Measurements from ENCODE around the gene MYLK2. TPM values are rescaled to one million over a fixed set of nuclear protein-coding genes. Genes with fewer than 3 reads are reported as not detected.

Gene MYLK2
- total RNA-seq, 2 donors from 2014 or later = 0.12 TPM; not detected in 1

DNA sequence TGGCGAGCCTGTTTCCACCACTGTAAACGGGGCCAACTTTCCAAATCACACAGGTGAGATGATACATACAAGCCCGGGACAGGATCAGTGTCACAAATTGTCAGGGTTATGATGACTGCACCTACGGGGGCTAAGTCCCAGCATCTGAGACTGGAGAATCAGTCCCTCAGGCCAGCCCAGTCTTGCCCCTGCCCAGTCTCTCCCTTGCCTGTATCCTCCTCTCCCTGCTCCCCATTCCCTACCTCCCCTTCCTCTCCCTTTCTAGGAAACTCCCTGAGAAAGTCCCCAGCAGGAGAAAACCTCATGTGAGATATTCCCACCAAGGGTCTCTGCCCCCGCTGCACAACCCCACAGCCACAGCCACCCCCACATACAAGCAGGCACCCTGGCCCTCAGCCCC lies 24.7 kb downstream of the MYLK2 start:
- no peaks in the 10 kb centered on the region for H3K9me3 ChIP-seq
- peak overlapping the region; percentile 63 to 74 for H3K27ac ChIP-seq
- TF ChIP-seq, protein P1, sequence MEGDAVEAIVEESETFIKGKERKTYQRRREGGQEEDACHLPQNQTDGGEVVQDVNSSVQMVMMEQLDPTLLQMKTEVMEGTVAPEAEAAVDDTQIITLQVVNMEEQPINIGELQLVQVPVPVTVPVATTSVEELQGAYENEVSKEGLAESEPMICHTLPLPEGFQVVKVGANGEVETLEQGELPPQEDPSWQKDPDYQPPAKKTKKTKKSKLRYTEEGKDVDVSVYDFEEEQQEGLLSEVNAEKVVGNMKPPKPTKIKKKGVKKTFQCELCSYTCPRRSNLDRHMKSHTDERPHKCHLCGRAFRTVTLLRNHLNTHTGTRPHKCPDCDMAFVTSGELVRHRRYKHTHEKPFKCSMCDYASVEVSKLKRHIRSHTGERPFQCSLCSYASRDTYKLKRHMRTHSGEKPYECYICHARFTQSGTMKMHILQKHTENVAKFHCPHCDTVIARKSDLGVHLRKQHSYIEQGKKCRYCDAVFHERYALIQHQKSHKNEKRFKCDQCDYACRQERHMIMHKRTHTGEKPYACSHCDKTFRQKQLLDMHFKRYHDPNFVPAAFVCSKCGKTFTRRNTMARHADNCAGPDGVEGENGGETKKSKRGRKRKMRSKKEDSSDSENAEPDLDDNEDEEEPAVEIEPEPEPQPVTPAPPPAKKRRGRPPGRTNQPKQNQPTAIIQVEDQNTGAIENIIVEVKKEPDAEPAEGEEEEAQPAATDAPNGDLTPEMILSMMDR (IDR thresholded peaks at IDR 0.05) = no peak
- no peaks in the 10 kb centered on the region for H3K27me3 ChIP-seq
- no peaks in the 10 kb centered on the region for H3K36me3 ChIP-seq
- no peak for DNase-seq (ENCODE audit: low spot score)
- peaks cover 0 to 38% of the 10 kb centered on the region in 2 donors for H3K4me1 ChIP-seq
- peak overlapping the region; percentile 35 to 52 for H3K4me3 ChIP-seq

DNA sequence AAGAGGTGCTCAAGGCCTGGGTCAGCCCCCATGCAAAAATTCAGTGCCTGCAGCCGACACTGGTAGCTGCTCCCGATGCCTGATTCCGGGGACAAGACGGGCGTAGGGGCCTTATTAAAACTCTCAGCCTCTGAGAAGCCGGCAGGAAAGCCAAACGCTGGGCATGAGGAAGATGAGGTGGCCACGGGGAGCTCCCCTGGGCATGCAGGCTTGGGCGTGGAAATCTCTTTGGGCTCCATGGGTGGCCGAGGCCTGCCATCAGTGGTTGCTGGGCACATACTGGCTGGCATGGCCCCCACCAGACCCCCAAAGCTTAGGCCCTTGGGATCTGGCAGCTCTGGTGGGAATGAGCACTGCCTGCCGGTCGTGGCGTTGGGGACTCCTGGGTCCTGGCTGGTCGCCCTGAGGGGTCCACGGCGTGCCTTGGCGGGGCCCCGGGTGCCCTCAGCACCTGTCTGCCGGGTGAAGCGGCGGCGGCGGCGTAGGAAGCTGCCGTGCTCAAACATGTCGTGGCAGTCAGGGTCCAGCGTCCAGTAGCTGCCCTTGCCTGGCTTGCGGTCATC lies 25.7 kb downstream of the MYLK2 start:
- H3K27ac ChIP-seq = peak overlapping the region; percentile 63 to 74
- no peaks in the 10 kb centered on the region for H3K9me3 ChIP-seq
- H3K4me3 ChIP-seq = peak overlapping the region; percentile 35 to 52
- H3K27me3 ChIP-seq = no peaks in the 10 kb centered on the region
- DNase-seq (ENCODE audit: low spot score) = no peak
- TF ChIP-seq, protein P1 (IDR thresholded peaks at IDR 0.05) = no peak
- H3K36me3 ChIP-seq = no peaks in the 10 kb centered on the region
- peaks cover 0 to 38% of the 10 kb centered on the region in 2 donors for H3K4me1 ChIP-seq

DNA sequence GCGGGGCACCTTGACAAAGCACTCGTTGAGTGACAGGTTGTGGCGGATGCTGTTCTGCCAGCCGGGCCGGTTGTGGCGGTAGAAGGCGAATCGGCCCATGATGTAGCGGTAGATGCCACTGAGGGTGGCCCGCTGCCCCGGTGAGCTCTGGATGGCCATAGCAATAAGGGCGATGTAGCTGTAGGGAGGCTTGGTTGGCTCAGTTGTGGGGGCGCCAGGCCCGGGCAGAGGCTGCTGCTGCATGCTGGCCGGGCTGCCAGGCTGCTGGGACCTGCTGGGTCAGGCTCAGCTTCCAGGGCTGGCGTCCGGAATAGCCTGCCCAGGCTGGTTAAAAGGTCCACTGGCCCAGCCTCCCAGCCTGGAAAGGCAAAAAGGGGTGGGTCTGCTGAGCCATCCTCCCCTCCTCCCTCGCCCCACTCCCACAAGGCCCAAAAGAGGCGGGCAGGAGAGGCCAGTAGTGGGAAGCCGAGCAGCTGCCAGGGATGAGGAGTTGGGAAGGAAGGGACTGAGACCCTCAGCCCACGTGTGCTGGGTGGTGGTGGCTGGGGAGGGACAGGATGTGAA lies 26.2 kb downstream of the MYLK2 start, which contains the start of gene FOXS1:
TSS of gene FOXS1 (minus strand) at position 305 of the 564 bp plus-strand sequence. CDS start at position 243, 62 bp downstream.
- DNase-seq (ENCODE audit: low spot score) = no peak
- Histone ChIP-seq H3K27ac (peak within 1 kb of the TSS; percentile 63 to 74), H3K4me1 (peaks cover 0 to 38% of the 10 kb centered on the region in 2 donors), H3K9me3 (no peaks in the 10 kb centered on the region), H3K36me3 (no peaks in the 10 kb centered on the region), H3K4me3 (peak within 1 kb of the TSS; percentile 35 to 52), H3K27me3 (no peaks in the 10 kb centered on the region)
- TF ChIP-seq, protein P1 (IDR thresholded peaks at IDR 0.05) = no peak

DNA sequence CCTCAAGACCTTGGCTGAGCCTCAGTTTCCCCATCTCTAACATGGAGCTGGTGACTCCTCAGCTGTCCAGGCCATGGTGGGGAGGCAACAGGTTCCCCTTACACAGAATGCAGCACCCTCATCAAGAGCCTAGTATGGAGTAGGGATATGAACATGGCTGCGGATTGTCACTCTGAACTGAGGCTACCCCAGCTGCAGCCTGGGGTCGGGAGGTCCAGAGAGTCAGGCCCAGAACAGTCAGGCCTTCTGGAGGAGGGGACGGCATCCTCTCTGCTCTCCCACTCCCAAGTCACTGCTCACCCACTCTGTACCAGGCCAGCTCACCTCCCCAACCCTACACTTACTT lies 27.6 kb downstream of the MYLK2 start:
- H3K4me1 ChIP-seq = peaks cover 0 to 28% of the 10 kb centered on the region in 2 donors
- no peaks in the 10 kb centered on the region for H3K36me3 ChIP-seq
- H3K27ac ChIP-seq = no peak overlapping the region
- H3K4me3 ChIP-seq = no peak overlapping the region
- DNase-seq (ENCODE audit: low spot score) = no peak
- H3K27me3 ChIP-seq = no peaks in the 10 kb centered on the region
- TF ChIP-seq, protein P1 (IDR thresholded peaks at IDR 0.05) = peak in 1 of 2 donors; percentile 14
- H3K9me3 ChIP-seq = no peaks in the 10 kb centered on the region

DNA sequence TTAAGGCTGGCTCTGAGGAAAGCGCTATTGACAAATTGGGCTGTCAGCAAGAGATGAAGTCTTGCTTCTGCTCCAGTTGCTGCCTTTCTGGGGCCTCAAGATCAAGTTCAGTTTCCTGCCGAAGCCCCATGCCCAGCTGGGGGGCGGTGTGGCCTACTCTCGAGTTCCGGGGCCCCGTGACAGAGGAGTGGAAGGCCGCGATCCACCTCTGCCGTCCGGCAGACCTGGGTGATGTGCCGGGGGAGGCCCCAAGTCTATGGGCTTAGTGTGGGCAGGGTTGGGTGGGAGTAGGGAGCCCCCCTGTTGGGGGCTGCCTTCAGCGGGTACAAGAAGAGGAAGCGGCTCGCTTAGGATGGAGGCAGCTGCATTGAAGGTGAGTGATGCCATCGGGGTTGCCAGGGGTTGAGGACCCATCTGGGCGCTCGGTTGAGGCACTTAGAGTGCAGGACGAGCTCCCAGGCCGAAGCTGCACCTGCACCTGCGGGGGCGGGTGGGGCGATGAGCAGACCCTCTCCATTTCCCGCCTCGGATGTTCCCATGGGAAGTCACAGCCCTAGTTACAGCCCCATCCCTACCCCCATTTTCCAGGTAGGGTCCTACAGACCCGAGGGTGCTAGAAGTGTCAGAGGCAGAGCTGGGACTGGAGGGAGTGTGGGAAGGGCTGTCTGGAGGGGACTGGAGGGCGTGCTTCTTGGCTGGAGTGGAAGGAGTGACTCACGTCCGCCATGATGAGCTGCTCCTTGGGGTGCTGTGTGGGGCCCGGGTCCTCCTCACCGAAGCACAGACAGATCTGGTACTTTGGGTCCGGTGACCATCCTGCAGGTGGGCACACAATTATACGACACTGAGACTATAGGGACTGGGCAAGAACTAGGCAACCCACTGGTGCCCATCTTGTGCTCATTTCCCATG lies 29.2 kb downstream of the MYLK2 start:
- TF ChIP-seq, protein P1 (IDR thresholded peaks at IDR 0.05) = no peak
- Histone ChIP-seq H3K36me3 (no peaks in the 10 kb centered on the region), H3K27me3 (no peaks in the 10 kb centered on the region), H3K9me3 (no peaks in the 10 kb centered on the region), H3K4me1 (peaks cover 0 to 12% of the 10 kb centered on the region in 2 donors), H3K27ac (no peak overlapping the region), H3K4me3 (no peak overlapping the region)
- no peak for DNase-seq (ENCODE audit: low spot score)
